GM19397 (cell line): ENCODE results near the gene SULT1A2.
"Not testable (repeated sequence)": the region's sequence is repeated elsewhere in the genome, so short reads cannot be mapped to it uniquely, and the experiment has no call there.

Experiments
- ATAC-seq: cut with Tn5 transposase; IDR thresholded peaks from one replicate; pipeline ENCODE4 v1.9.1; 2021; ENCODE audit warnings: mild to moderate bottlenecking, moderate library complexity; ENCODE audit not compliant: unreplicated experiment

Gene SULT1A2

GRCh38 chr16:28562199-28562598 is 34.7 kb downstream of the SULT1A2 start:
- ATAC-seq, result no peak

GRCh38 chr16:28561557-28562187 is 35.2 kb downstream of the SULT1A2 start:
- ATAC-seq, result no peak

GRCh38 chr16:28558456-28558855 is 38.4 kb downstream of the SULT1A2 start:
- no peak for ATAC-seq

- no peak for ATAC-seq
Observed at GRCh38 chr16:28556914-28557320, 39.9 kb downstream of the SULT1A2 start.

GRCh38 chr16:28555561-28555960 is 41.3 kb downstream of the SULT1A2 start:
- no peak for ATAC-seq

- peak; percentile 1 for ATAC-seq
Observed at GRCh38 chr16:28554634-28555423, 42.0 kb downstream of the SULT1A2 start.

- peak; percentile 75 for ATAC-seq
Observed at GRCh38 chr16:28553776-28554633, 42.8 kb downstream of the SULT1A2 start, which contains the start of gene SGF29. Gene SGF29, plus strand, starts transcription at chr16:28553920. Its CDS starts 27,150 bp downstream, at chr16:28581070.

GRCh38 chr16:28549301-28549899 is 47.5 kb downstream of the SULT1A2 start:
- ATAC-seq, result no peak

GRCh38 chr16:28548306-28548802 is 48.5 kb downstream of the SULT1A2 start:
- no peak for ATAC-seq

- ATAC-seq, result no peak
Observed at GRCh38 chr16:28546626-28547025, 50.2 kb downstream of the SULT1A2 start.

GRCh38 chr16:28545964-28546363 is 50.9 kb downstream of the SULT1A2 start:
- ATAC-seq, result not testable (repeated sequence)

GRCh38 chr16:28544998-28545397 is 51.9 kb downstream of the SULT1A2 start:
- ATAC-seq, result no peak

GRCh38 chr16:28543072-28543471 is 53.8 kb downstream of the SULT1A2 start:
- no peak for ATAC-seq

GRCh38 chr16:28542646-28543045 is 54.2 kb downstream of the SULT1A2 start:
- no peak for ATAC-seq
